Natural killer cell (primary cell): Measurements from ENCODE around the gene TRAF4. TPM values are rescaled to one million over a fixed set of nuclear protein-coding genes. Genes with fewer than 3 reads are reported as not detected.

ENCODE experiments used
- ATAC-seq, 3 donors: fragments of 150-1000 bp in 2 of 3; fragments of 200-7000 bp in 1 of 3; cut with Tn5 transposase; 1 replicate in 1 of 3; 2 replicates in 2 of 3; pipeline ENCODE4 v1.10.0; 2021; ENCODE audit warnings: mild to moderate bottlenecking in 2 of 3, moderate library complexity in 2 of 3
- DNase-seq, 2 donors: peaks; one replicate each; pipeline versions ENCODE4 v3.0.0 to v3.0.0-alpha.2; 2013 to 2021; ENCODE audit warnings: mixed read lengths in 1 of 2
- H3K27ac ChIP-seq: one replicate; pipeline ENCODE4 v1.5.1; 2013; ENCODE audit warnings: mild to moderate bottlenecking, low read length
- H3K27me3 ChIP-seq: one replicate; pipeline ENCODE4 v1.6.1; 2013; ENCODE audit warnings: low read length; ENCODE audit not compliant: control insufficient read depth, insufficient read depth
- H3K36me3 ChIP-seq: one replicate; pipeline ENCODE4 v1.6.1; 2013; ENCODE audit warnings: low read length; ENCODE audit not compliant: control insufficient read depth, insufficient read depth
- H3K4me1 ChIP-seq: one replicate; pipeline ENCODE4 v1.6.1; 2013; ENCODE audit warnings: low read length; ENCODE audit not compliant: control insufficient read depth, insufficient read depth
- H3K4me3 ChIP-seq: one replicate; pipeline ENCODE4 v1.5.1; 2013; ENCODE audit warnings: low read length
- H3K9me3 ChIP-seq: one replicate; pipeline ENCODE4 v1.6.1; 2013; ENCODE audit warnings: low read length; ENCODE audit not compliant: control insufficient read depth, insufficient read depth
- H3K27ac Mint-ChIP-seq, 2 donors: one replicate each; pipeline ENCODE4 v1.8.0; 2022; ENCODE audit warnings: mild to moderate bottlenecking in 2 of 2, mixed read lengths in 2 of 2, moderate library complexity in 1 of 2
- H3K27me3 Mint-ChIP-seq, 2 donors: one replicate each; pipeline ENCODE4 v1.8.0; 2022; ENCODE audit warnings: low read depth in 2 of 2, mixed read lengths in 2 of 2
- H3K36me3 Mint-ChIP-seq: one replicate; pipeline ENCODE4 v1.8.0; 2022; ENCODE audit warnings: mixed read lengths
- H3K4me1 Mint-ChIP-seq, 2 donors: one replicate each; pipeline ENCODE4 v1.8.0; 2022; ENCODE audit warnings: mixed read lengths in 2 of 2
- H3K4me3 Mint-ChIP-seq: one replicate; pipeline ENCODE4 v1.8.0; 2022; ENCODE audit warnings: mild to moderate bottlenecking, moderate library complexity, mixed read lengths
- H3K9me3 Mint-ChIP-seq, 2 donors: one replicate each; pipeline ENCODE4 v1.8.0; 2022; ENCODE audit warnings: mixed read lengths in 2 of 2
- WGBS: methylation state at CpG from one replicate; pipeline ENCODE4 v1.1.7; 2013; ENCODE audit warnings: missing lambda C conversion rate; ENCODE audit not compliant: insufficient coverage; 5-methylcytosine and 5-hydroxymethylcytosine counted together
- intact Hi-C: fragments of 100-400 bp; cut with micrococcal nuclease; formaldehyde crosslinking; loops from one replicate; pipeline ENCODE4 v1.14.2; 2022
- total RNA-seq, 4 donors: library from RNA; stranded (reverse); fragments of 120-200 nt in 1 of 4; gene quantifications; one replicate each; pipeline versions ENCODE4 v1.2.3 to v1.2.4, GENCODE V29; 2013 to 2022
- TF ChIP-seq, protein P1 (sequence below): fragments of 200-600 bp; IDR thresholded peaks from one replicate; pipeline ENCODE4 v1.8.0; 2022; ENCODE audit warnings: antibody characterized with exemption

TRAF4 gene
- total RNA-seq, 3 donors from 2014 or later (not counting 1 experiment from before 2014, with no cell fraction given), result 97.8 to 209 (median 122) TPM

- TF ChIP-seq, protein P1, sequence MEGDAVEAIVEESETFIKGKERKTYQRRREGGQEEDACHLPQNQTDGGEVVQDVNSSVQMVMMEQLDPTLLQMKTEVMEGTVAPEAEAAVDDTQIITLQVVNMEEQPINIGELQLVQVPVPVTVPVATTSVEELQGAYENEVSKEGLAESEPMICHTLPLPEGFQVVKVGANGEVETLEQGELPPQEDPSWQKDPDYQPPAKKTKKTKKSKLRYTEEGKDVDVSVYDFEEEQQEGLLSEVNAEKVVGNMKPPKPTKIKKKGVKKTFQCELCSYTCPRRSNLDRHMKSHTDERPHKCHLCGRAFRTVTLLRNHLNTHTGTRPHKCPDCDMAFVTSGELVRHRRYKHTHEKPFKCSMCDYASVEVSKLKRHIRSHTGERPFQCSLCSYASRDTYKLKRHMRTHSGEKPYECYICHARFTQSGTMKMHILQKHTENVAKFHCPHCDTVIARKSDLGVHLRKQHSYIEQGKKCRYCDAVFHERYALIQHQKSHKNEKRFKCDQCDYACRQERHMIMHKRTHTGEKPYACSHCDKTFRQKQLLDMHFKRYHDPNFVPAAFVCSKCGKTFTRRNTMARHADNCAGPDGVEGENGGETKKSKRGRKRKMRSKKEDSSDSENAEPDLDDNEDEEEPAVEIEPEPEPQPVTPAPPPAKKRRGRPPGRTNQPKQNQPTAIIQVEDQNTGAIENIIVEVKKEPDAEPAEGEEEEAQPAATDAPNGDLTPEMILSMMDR, result no peak
Observed at GRCh38 chr17:28728364-28729200, 15.2 kb upstream of the TRAF4 start, which contains the start of gene NEK8. Gene NEK8, plus strand, starts transcription at chr17:28728788. Its CDS starts 26 bp downstream, at chr17:28728814.

DNA sequence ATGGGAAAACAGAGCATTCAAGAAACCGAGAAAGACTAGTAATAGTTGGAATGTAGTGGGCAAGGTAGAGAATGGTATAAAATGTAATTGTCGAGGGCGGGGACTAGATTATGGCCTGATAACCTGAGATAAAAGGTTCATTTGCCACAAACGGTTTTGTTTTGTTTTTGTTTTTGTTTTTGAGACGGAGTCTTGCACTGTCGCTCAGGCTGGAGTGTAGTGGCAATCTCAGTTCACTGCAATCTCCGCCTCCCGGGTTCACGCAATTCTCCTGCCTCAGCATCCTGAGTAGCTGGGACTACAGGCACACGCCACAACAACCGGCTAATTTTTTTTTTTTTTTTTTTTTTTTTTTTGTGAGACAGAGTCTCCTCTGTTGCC lies 13.9 kb upstream of the TRAF4 start:
- TF ChIP-seq, protein P1, result no peak
- Mint-ChIP-seq H3K27ac (no peak overlapping the region), H3K4me3 (no peak overlapping the region), H3K9me3 (no peaks in the 10 kb centered on the region), H3K36me3 (no peaks in the 10 kb centered on the region), H3K27me3 (no peaks in the 10 kb centered on the region), H3K4me1 (peaks cover 27 to 33% of the 10 kb centered on the region in 2 donors)
- 87% methylated on average over 11 of the region's 11 CpGs for WGBS
- H3K4me3 ChIP-seq, result no peak overlapping the region
- intact Hi-C loops, result loop anchor here (5.0 kb wide), 3 partner anchors 32 to 562 kb away; partner anchors contain the start of genes FLOT2 and NUFIP2
- ATAC-seq (no peak), DNase-seq (no peak)
- H3K36me3 ChIP-seq, result peaks cover 2% of the 10 kb centered on the region
- H3K9me3 ChIP-seq, result no peaks in the 10 kb centered on the region
- no peaks in the 10 kb centered on the region for H3K27me3 ChIP-seq
- no peak overlapping the region for H3K27ac ChIP-seq
- H3K4me1 ChIP-seq, result peaks cover 39% of the 10 kb centered on the region

More at GRCh38 chr17:28728364-28729200, 15.2 kb upstream of the TRAF4 start, which contains the start of gene NEK8:
- Mint-ChIP-seq H3K4me1 (peaks cover 33 to 41% of the 10 kb centered on the region in 2 donors), H3K27ac (peak within 1 kb of the TSS; percentile 96), H3K36me3 (no peaks in the 10 kb centered on the region), H3K9me3 (no peaks in the 10 kb centered on the region), H3K27me3 (no peaks in the 10 kb centered on the region), H3K4me3 (peak within 1 kb of the TSS; percentile 96)
- H3K36me3 ChIP-seq, result peaks cover 14% of the 10 kb centered on the region
- peaks cover 39% of the 10 kb centered on the region for H3K4me1 ChIP-seq
- H3K27ac ChIP-seq, result peak within 1 kb of the TSS; percentile 99
- intact Hi-C loops, result loop anchor here (1.0 to 5.0 kb wide), 4 partner anchors 9 to 564 kb away; partner anchors contain the start of genes FLOT2, NUFIP2 and RPL23A
- under 1% methylated on average over 63 of the region's 64 CpGs for WGBS
- DNase-seq (peak; percentile 97 to 98), ATAC-seq (peak; percentile 76 to 90 (median 77))
- H3K4me3 ChIP-seq, result peak within 1 kb of the TSS; percentile 94
- H3K9me3 ChIP-seq, result no peaks in the 10 kb centered on the region
- H3K27me3 ChIP-seq, result no peaks in the 10 kb centered on the region

DNA sequence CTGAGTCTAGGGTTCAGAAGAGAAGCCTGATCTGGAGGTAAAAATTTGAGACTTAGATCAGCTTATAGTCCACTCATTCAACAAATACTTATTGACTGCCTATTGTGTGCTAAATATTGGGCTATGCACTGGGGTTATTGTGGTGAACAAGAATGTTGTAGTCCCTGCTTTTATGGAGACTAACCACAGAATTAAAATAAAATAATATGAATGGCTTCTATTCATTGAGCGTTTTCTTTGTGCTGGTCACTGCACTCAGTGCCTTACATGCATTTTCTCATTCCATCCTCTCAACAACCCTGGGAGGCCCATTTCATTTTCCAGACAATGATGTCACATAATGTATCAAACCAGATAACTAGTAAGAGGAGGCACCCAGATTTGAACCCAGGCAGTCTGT lies 10.5 kb upstream of the TRAF4 start:
- WGBS, result 86% methylated on average over 1 of the region's 1 CpG
- no peaks in the 10 kb centered on the region for H3K9me3 Mint-ChIP-seq
- DNase-seq, result no peak
- intact Hi-C loops, result no loop called here
- H3K27ac Mint-ChIP-seq, result no peak overlapping the region
- no peaks in the 10 kb centered on the region for H3K27me3 ChIP-seq
- peaks cover 23% of the 10 kb centered on the region for H3K4me1 ChIP-seq
- TF ChIP-seq, protein P1, result no peak
- peaks cover 5 to 8% of the 10 kb centered on the region in 2 donors for H3K4me1 Mint-ChIP-seq
- H3K9me3 ChIP-seq, result no peaks in the 10 kb centered on the region
- no peak overlapping the region for H3K4me3 ChIP-seq
- ATAC-seq, result no peak
- H3K27me3 Mint-ChIP-seq, result no peaks in the 10 kb centered on the region
- H3K27ac ChIP-seq, result no peak overlapping the region
- no peak overlapping the region for H3K4me3 Mint-ChIP-seq
- no peaks in the 10 kb centered on the region for H3K36me3 Mint-ChIP-seq
- H3K36me3 ChIP-seq, result no peaks in the 10 kb centered on the region
